AG09309 (cell line): Measurements from ENCODE around the gene FOS.
A peak's percentile ranks its signal among the peaks of the same experiment; 100 is the strongest.

ENCODE experiments used
- DNase-seq: peaks from one replicate; pipeline ENCODE4 v3.0.0-alpha.2; 2010; ENCODE audit warnings: low read depth
- H3K4me3 ChIP-seq: 2 replicates; pipeline ENCODE4 v1.5.1; 2011; ENCODE audit warnings: mild to moderate bottlenecking, low read depth, low read length, moderate library complexity; ENCODE audit not compliant: control insufficient read depth
- CTCF ChIP-seq: IDR thresholded peaks from 2 replicates; pipeline ENCODE4 v1.5.1; 2011; ENCODE audit warnings: mild to moderate bottlenecking, low read depth, low read length, inconsistent platforms; ENCODE audit not compliant: insufficient read depth, control insufficient read depth; ENCODE audit errors: missing control alignments

FOS gene

GRCh38 chr14:75258803-75259509, 19.7 kb upstream of the FOS start:
- no peak for TF ChIP-seq CTCF
- DNase-seq = peak; percentile 98
- peak overlapping the region; percentile 44 for H3K4me3 ChIP-seq

GRCh38 chr14:75259510-75259855, 19.1 kb upstream of the FOS start:
- no peak for DNase-seq
- peak; percentile 30 for TF ChIP-seq CTCF
- H3K4me3 ChIP-seq = peak overlapping the region; percentile 44

- no peak for TF ChIP-seq CTCF
Measured at GRCh38 chr14:75260025-75260763, 18.4 kb upstream of the FOS start.

GRCh38 chr14:75261820-75262219, 16.8 kb upstream of the FOS start:
- H3K4me3 ChIP-seq = no peak overlapping the region
- TF ChIP-seq CTCF = no peak
- DNase-seq = no peak

More at GRCh38 chr14:75260025-75260763, 18.4 kb upstream of the FOS start:
- no peak overlapping the region for H3K4me3 ChIP-seq
- no peak for DNase-seq

GRCh38 chr14:75262641-75263040, 16.0 kb upstream of the FOS start:
- no peak overlapping the region for H3K4me3 ChIP-seq
- no peak for DNase-seq
- TF ChIP-seq CTCF = no peak

GRCh38 chr14:75264036-75264435, 14.6 kb upstream of the FOS start:
- no peak overlapping the region for H3K4me3 ChIP-seq
- TF ChIP-seq CTCF = no peak
- DNase-seq = no peak
